Activated CD8-positive, alpha-beta memory T cell treated with anti-CD3 and anti-CD28 coated beads for 48 hours (primary cell): ENCODE data around the gene ENKD1.

Experiments used
- DNase-seq, 3 experiments: peaks; one replicate each; pipeline ENCODE4 v3.0.0-alpha.2; 2020; ENCODE audit warnings: low read depth in 2 of 3, low spot score in 2 of 3

The ENKD1 gene

DNA sequence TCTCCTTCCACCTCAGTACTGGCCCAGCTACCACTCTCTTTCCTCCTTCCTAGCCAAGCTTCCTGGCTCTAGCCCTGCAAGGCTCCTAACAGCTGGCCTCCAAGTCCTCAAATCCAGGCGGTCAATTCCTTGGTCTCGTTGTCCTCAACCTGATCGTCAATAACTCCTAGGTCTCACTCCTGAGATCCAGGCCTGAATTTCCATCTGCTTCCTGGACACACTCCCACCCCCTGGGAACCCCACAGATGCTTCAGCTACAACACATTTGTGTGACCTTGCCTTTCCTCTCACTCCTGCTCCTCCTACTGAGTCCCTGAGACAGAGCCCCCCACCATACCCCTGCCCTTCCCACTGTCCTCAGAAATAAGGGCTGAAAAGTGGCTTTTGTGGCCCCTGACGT, 2.3 kb downstream of the ENKD1 start:
- no peak for DNase-seq

GRCh38 chr16:67663877-67664222, 2.7 kb downstream of the ENKD1 start:
- no peak for DNase-seq

DNA sequence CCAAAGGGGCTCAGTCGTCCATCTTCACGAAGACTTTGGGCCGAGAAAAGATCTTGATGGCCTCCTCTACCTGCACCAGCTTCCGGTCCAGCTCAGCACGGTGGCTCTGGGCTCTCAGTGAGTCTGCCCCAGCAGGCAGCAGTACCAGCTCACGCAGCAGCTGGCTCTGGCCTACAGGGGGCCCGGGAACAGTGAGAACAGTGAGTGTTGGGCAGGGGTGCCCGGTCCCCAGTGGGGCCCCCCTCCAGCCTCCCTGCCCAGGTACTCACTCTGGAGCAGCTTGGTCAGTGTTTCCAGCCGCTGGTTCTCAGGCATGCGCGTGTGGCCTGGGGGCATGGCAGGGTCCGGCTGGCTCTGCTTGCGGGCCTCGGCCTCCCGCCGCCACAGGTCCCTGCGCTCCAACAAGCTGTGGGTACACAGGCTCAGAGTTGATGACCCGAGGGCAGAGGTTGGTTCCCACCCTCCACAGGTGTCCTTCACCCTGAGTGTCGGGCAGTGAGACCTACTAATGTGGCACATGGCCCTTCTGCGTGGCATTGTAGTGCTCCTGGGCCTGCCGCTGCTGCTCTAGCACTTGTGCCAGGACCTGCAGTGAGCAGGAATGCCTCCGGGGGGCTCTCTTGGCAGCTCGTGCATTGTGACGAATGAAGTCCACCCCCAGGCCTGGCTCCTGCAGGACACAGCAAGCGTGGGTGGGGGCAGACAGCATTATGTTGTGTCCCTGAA, 3.2 kb downstream of the ENKD1 start:
- DNase-seq: no peak

- DNase-seq: no peak
Measured at GRCh38 chr16:67662653-67663010, 3.9 kb downstream of the ENKD1 start.

- no peak for DNase-seq
Measured at GRCh38 chr16:67661886-67662652, 4.5 kb downstream of the ENKD1 start.

DNA sequence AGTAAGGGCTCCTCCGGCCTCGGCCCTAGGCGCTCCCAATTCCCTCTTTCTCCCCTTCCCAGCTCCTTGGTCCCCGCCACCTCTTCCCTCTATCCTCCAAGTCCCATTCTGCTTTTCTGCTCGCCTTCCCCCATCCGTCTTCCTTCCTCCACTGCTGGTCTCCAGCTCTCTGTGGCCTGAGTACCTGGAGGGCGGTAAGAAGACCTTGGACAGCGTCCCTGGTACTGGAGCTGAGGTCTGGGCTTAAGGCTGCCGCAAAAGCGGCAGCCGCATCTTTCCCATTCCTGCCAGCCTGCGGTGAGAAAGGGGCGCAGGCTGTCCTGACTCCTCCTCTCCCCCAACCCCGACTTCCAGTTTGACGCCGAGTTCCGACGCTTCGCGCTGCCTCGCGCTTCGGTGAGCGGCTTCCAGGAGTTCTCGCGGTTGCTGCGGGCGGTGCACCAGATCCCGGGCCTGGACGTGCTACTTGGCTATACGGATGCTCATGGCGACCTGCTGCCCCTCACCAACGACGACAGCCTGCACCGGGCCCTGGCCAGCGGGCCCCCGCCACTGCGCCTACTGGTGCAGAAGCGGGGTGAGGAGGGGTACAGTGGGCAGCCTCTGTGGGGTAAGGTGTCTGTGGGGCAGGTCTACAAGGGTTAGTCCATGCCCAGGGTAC, 5.3 kb downstream of the ENKD1 start:
- DNase-seq: no peak

DNA sequence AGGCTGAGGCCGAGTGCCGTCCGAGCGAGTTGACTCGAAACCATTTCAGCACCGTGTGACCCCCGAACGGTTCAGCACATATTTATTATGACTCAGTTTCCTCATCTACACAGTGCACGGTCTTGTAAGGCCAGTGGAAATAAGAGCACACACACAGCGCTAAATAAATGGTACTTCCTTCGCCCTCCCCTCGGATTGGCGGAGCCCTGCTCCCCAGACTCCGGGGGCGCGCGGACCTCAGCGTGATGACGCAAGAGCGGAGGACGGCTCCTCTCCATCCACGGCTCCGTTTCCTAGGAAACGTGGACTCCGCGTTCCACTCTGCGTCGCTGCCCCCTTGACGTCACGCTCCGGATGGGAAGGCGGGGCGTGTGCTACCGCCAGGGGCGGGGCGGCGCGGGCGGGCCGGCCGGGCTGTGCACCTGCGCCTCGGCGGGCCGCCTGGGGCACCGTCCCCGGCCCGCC, 6.0 kb downstream of the ENKD1 start, which contains the start of gene PARD6A:
Gene PARD6A, plus strand, starts transcription at position 397 of the 465 bp plus-strand sequence. CDS start 79 bp downstream, outside the sequence.
- DNase-seq: peak; percentile 77 to 92 (median 89)

GRCh38 chr16:67659675-67660563, 6.6 kb downstream of the ENKD1 start, which contains the start of gene ACD:
Gene ACD, minus strand, starts transcription at chr16:67660260. Its CDS starts 40 bp downstream, at chr16:67660220.
- DNase-seq: peak; percentile 87 to 96 (median 87)

GRCh38 chr16:67658849-67659674, 7.5 kb downstream of the ENKD1 start:
- no peak for DNase-seq

GRCh38 chr16:67657751-67658518, 8.6 kb downstream of the ENKD1 start:
- no peak for DNase-seq

DNA sequence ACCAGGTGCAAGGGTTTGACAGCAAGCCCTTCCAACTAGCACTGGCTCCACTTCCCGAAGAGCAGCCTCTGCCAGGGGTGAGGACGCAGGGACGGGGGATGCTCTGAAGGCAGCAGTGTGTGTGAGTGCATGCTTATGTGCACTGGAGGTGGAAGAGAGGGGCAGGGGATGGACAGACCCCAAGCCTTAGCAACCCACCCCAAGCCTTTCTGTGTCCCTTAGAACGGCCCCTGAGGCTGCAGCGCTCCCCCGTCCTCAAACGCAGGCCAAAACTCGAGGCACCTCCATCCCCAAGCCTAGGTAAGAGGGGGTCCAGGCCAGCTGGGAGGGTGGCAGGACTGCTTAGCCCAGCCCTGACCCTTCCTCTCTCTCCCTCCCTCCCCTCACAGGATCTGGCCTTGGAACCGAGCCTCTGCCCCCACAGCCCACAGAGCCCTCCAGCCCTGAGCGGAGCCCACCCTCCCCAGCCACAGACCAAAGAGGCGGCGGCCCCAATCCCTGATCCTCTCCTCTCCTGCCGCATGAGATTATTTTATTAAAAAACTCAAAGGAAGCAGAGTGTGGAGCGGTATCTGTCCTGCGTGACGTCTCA, 9.4 kb downstream of the ENKD1 start:
- no peak for DNase-seq

DNA sequence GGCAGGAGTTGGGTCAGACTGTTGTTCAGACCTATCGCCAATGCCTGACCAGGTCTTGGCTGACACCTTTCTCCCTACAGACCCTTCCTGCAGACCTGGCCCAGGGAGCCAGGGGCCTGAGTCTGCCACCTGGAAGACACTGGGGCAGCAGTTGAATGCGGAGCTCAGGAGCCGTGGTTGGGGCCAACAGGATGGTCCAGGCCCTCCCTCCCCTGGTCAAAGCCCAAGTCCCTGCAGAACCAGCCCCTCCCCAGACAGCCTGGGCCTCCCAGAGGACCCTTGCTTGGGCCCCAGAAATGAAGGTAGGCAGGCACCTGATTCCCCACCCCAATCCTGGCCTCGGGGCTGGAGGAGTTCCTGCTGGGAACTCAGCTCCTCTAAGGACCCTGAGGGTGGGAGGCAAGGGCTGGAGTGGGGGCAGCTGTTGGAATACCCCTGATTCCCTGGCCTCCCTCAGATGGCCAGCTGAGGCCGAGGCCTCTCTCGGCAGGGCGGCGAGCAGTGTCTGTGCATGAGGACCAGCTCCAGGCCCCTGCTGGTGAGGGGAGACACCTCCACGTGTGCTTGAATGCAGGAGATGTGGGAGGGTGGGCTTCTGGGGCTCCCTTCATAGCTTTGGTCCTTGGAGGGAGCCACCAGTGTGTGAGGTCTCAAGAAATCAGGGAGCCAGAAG, 10.1 kb downstream of the ENKD1 start:
- no peak for DNase-seq

DNA sequence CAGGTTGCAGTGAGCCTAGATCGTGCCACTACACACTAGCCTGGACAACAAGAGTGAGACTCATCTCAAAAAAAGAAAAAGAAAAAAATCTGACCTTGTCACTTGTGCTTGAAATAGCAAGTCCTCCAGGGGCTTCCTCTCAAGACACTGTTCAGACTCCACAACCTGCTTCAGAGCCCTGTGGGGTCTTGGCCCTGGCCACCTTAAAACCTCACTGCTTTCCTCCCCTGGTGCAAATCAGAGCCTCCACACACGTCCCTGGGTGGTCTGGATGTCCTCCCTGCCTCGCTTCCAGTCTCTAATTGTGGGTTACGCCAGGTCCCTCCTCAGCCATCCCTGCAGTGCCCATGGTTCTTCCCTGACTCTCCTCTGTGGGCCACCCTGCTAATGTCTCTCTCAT, 11.2 kb downstream of the ENKD1 start:
- DNase-seq: no peak

GRCh38 chr16:67654403-67654911, 12.1 kb downstream of the ENKD1 start:
- no peak for DNase-seq

- no peak for DNase-seq
Measured at GRCh38 chr16:67653789-67654402, 12.7 kb downstream of the ENKD1 start.

DNA sequence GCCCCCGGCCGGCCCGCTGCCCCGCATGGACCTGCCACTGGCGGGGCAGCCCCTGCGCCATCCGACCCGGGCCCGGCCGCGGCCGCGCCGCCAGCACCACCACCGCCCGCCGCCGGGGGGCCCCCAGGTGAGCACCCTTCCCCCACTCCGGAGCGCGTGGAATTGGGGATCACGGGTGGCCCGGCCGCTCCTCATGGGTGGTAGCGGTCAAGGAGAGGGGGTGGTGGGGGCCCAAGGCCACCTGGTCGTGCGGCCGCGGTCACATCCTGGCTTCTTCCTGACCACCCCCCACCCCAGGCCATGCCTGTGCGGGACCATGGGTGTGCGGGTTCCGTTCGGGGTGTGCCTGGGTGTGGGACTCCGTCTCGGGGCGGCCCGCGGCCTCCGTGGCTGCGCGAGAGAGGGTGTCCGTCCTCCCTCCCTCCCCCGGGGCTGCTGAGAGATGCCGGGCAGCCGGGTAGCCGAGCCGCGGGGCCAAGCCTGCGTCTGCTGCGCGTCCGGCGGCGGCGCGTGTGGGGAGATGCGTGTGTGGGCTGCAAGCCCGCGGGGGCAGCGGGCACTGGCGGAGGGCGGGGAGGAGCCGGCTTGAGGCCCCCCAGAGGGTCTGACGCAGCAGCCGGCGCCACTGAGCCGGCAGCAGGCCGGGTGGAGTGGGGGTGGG, 13.3 kb downstream of the ENKD1 start:
- DNase-seq: no peak

- DNase-seq: no peak
Measured at GRCh38 chr16:67652578-67653127, 13.9 kb downstream of the ENKD1 start.
